Mesodermal cell (in vitro differentiated cells): ENCODE measurements around the gene MAD2L1BP. TPM values are rescaled to one million over a fixed set of nuclear protein-coding genes. Genes with fewer than 3 reads are reported as not detected.
"Not testable (repeated sequence)": the region's sequence is repeated elsewhere in the genome, so short reads cannot be mapped to it uniquely, and the experiment has no call there.

ENCODE experiments used
- H3K27ac ChIP-seq: 2 replicates; pipeline ENCODE4 v1.7.0; 2013; ENCODE audit warnings: mild to moderate bottlenecking, low read depth, low read length, moderate library complexity; ENCODE audit not compliant: severe bottlenecking
- H3K36me3 ChIP-seq: 2 replicates; pipeline ENCODE4 v1.7.1; 2013; ENCODE audit warnings: mild to moderate bottlenecking, low read length, moderate library complexity; ENCODE audit not compliant: control insufficient read depth, insufficient read depth
- H3K4me1 ChIP-seq: one replicate; pipeline ENCODE4 v1.7.1; 2013; ENCODE audit warnings: mild to moderate bottlenecking, low read length; ENCODE audit not compliant: insufficient read depth, control insufficient read depth, poor library complexity, severe bottlenecking
- H3K4me3 ChIP-seq: 2 replicates; pipeline ENCODE4 v1.7.0; 2013; ENCODE audit warnings: low read length, control low read depth, mild to moderate bottlenecking; ENCODE audit not compliant: insufficient read depth, poor library complexity, severe bottlenecking; ENCODE audit errors: extremely low read depth
- H3K9me3 ChIP-seq: 2 replicates; pipeline ENCODE4 v1.7.1; 2013; ENCODE audit warnings: mild to moderate bottlenecking, low read length, moderate library complexity; ENCODE audit not compliant: control insufficient read depth
- WGBS, 2 experiments: methylation state at CpG; one replicate each; pipeline ENCODE4 v1.1.5; 2013; ENCODE audit warnings: missing lambda C conversion rate in 2 of 2; ENCODE audit not compliant: insufficient coverage in 2 of 2; 5-methylcytosine and 5-hydroxymethylcytosine counted together
- polyA plus RNA-seq, 2 experiments: library from polyadenylated mRNA; stranded (reverse); fragments of 50-300 nt; gene quantifications; one replicate each; pipeline ENCODE4 v1.2.3, GENCODE V29; 2013

MAD2L1BP gene
- 31.1 TPM for polyA plus RNA-seq (2013, experiment 1 of 2)
- polyA plus RNA-seq (2013, experiment 2 of 2) = 26.1 TPM

- peak within 1 kb of the TSS; percentile 53 for H3K27ac ChIP-seq
- 10 to 14% methylated on average over 23 to 44 of the region's 48 CpGs for WGBS, 2 experiments
Measured at GRCh38 chr6:43635387-43636307, at the start of gene MAD2L1BP. Gene MAD2L1BP, plus strand, starts transcription at chr6:43635840. Its CDS starts 36 bp downstream, at chr6:43635876.

GRCh38 chr6:43588194-43588593 lies 47.4 kb upstream of the MAD2L1BP start:
- peaks cover 96% of the 10 kb centered on the region for H3K36me3 ChIP-seq
- 96 to 97% methylated on average over 5 of the region's 5 CpGs for WGBS, 2 experiments
- no peak overlapping the region for H3K27ac ChIP-seq
- no peak overlapping the region for H3K4me3 ChIP-seq
- H3K4me1 ChIP-seq = no peaks in the 10 kb centered on the region
- H3K9me3 ChIP-seq = no peaks in the 10 kb centered on the region

More at GRCh38 chr6:43635387-43636307, at the start of gene MAD2L1BP:
- Histone ChIP-seq H3K9me3 (no peaks in the 10 kb centered on the region), H3K36me3 (peaks cover 43% of the 10 kb centered on the region), H3K4me3 (peak within 1 kb of the TSS; percentile 82), H3K4me1 (peaks cover 23% of the 10 kb centered on the region)

GRCh38 chr6:43589564-43589963 lies 46.1 kb upstream of the MAD2L1BP start:
- 100% methylated on average over 1 of the region's 1 CpG; no CpG with 5 or more reads in 1 of the 2 experiments for WGBS, 2 experiments
- H3K36me3 ChIP-seq = peaks cover 87% of the 10 kb centered on the region
- not testable (repeated sequence) for H3K27ac ChIP-seq, H3K4me1 ChIP-seq, H3K9me3 ChIP-seq, H3K4me3 ChIP-seq

- Histone ChIP-seq H3K36me3 (peaks cover 64% of the 10 kb centered on the region), H3K27ac (no peak overlapping the region)
Measured at GRCh38 chr6:43593938-43594337, 41.7 kb upstream of the MAD2L1BP start.

GRCh38 chr6:43600595-43600994 lies 35.0 kb upstream of the MAD2L1BP start:
- Histone ChIP-seq H3K4me3 (no peak overlapping the region), H3K4me1 (no peaks in the 10 kb centered on the region), H3K36me3 (peaks cover 74% of the 10 kb centered on the region), H3K9me3 (no peaks in the 10 kb centered on the region), H3K27ac (no peak overlapping the region)
- WGBS, 2 experiments = 94 to 96% methylated on average over 2 of the region's 2 CpGs

More at GRCh38 chr6:43593938-43594337, 41.7 kb upstream of the MAD2L1BP start:
- no peaks in the 10 kb centered on the region for H3K9me3 ChIP-seq
- WGBS, 2 experiments = no CpG with 5 or more reads among the region's 1 CpG
- H3K4me1 ChIP-seq = no peaks in the 10 kb centered on the region
- no peak overlapping the region for H3K4me3 ChIP-seq

- no peaks in the 10 kb centered on the region for H3K9me3 ChIP-seq
- H3K36me3 ChIP-seq = peaks cover 77% of the 10 kb centered on the region
- H3K27ac ChIP-seq = no peak overlapping the region
- H3K4me3 ChIP-seq = no peak overlapping the region
- H3K4me1 ChIP-seq = no peaks in the 10 kb centered on the region
- WGBS, 2 experiments = 100% methylated on average over 1 of the region's 2 CpGs; no CpG with 5 or more reads in 1 of the 2 experiments
Measured at GRCh38 chr6:43604174-43604573, 31.5 kb upstream of the MAD2L1BP start.

- Histone ChIP-seq H3K4me1 (no peaks in the 10 kb centered on the region), H3K36me3 (peaks cover 81% of the 10 kb centered on the region), H3K9me3 (no peaks in the 10 kb centered on the region), H3K4me3 (no peak overlapping the region), H3K27ac (no peak overlapping the region)
- no CpG with 5 or more reads among the region's 2 CpGs for WGBS, 2 experiments
Measured at GRCh38 chr6:43606019-43606418, 29.6 kb upstream of the MAD2L1BP start.

- no peaks in the 10 kb centered on the region for H3K9me3 ChIP-seq
- H3K4me1 ChIP-seq = no peaks in the 10 kb centered on the region
- peaks cover 79% of the 10 kb centered on the region for H3K36me3 ChIP-seq
- H3K27ac ChIP-seq = no peak overlapping the region
- H3K4me3 ChIP-seq = no peak overlapping the region
- 4 to 5% methylated on average over 4 to 5 of the region's 5 CpGs for WGBS, 2 experiments
Measured at GRCh38 chr6:43608310-43608763, 27.3 kb upstream of the MAD2L1BP start.

- no peaks in the 10 kb centered on the region for H3K9me3 ChIP-seq
- no peaks in the 10 kb centered on the region for H3K4me1 ChIP-seq
- no peak overlapping the region for H3K27ac ChIP-seq
- no CpG with 5 or more reads among the region's 1 CpG for WGBS, 2 experiments
- no peak overlapping the region for H3K4me3 ChIP-seq
- peaks cover 79% of the 10 kb centered on the region for H3K36me3 ChIP-seq
Measured at GRCh38 chr6:43608807-43609206, 26.8 kb upstream of the MAD2L1BP start.

- H3K4me1 ChIP-seq = no peaks in the 10 kb centered on the region
- no peak overlapping the region for H3K27ac ChIP-seq
- WGBS, 2 experiments = no CpG with 5 or more reads among the region's 1 CpG
- peaks cover 79% of the 10 kb centered on the region for H3K36me3 ChIP-seq
- H3K4me3 ChIP-seq = no peak overlapping the region
- H3K9me3 ChIP-seq = no peaks in the 10 kb centered on the region
Measured at GRCh38 chr6:43609402-43609801, 26.2 kb upstream of the MAD2L1BP start.

- no peak overlapping the region for H3K27ac ChIP-seq
- peaks cover 79% of the 10 kb centered on the region for H3K36me3 ChIP-seq
- WGBS, 2 experiments = 92% methylated on average over 5 of the region's 5 CpGs
- H3K9me3 ChIP-seq = no peaks in the 10 kb centered on the region
- H3K4me1 ChIP-seq = no peaks in the 10 kb centered on the region
- no peak overlapping the region for H3K4me3 ChIP-seq
Measured at GRCh38 chr6:43610431-43610830, 25.2 kb upstream of the MAD2L1BP start.
